Activated naive CD8-positive, alpha-beta T cell (primary cell): ENCODE data around the gene TMEM17.

Experiments used
- H3K27ac Mint-ChIP-seq: one replicate; pipeline ENCODE4 v1.8.0; 2021; ENCODE audit warnings: mixed read lengths
- H3K27me3 Mint-ChIP-seq: one replicate; pipeline ENCODE4 v1.8.0; 2021; ENCODE audit warnings: mixed read lengths
- H3K36me3 Mint-ChIP-seq: one replicate; pipeline ENCODE4 v1.8.0; 2021; ENCODE audit warnings: mixed read lengths
- H3K4me1 Mint-ChIP-seq: one replicate; pipeline ENCODE4 v1.8.0; 2021; ENCODE audit warnings: low read depth, mixed read lengths
- H3K4me3 Mint-ChIP-seq: one replicate; pipeline ENCODE4 v1.8.0; 2021; ENCODE audit warnings: mild to moderate bottlenecking, mixed read lengths
- H3K9me3 Mint-ChIP-seq: one replicate; pipeline ENCODE4 v1.8.0; 2021; ENCODE audit warnings: low read depth, mixed read lengths

Gene TMEM17

DNA sequence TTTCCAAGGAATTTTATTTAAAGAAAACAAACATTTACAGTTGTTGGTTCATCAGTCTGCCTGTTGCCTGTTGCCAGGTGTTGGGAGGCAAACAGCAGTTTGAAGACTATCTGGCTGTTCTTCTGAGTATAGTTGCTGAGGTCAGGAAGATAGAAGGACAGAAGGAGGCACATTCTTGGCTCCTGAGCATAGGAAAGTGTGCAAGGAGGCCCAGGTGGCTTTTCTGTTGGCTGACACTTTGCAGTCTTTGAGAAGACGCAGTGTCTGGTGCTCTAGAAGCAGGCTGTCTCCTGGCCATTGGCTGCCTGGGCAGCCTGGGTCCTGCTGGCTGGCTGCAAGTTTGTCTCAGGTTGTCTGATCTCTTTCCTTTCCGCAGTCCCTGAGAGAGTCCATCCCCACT lies 36.4 kb downstream of the TMEM17 start:
- Mint-ChIP-seq H3K4me1 (no peaks in the 10 kb centered on the region), H3K4me3 (no peak overlapping the region), H3K27ac (no peak overlapping the region), H3K9me3 (no peaks in the 10 kb centered on the region), H3K27me3 (no peaks in the 10 kb centered on the region), H3K36me3 (no peaks in the 10 kb centered on the region)

- Mint-ChIP-seq H3K9me3 (no peaks in the 10 kb centered on the region), H3K27me3 (no peaks in the 10 kb centered on the region), H3K4me1 (no peaks in the 10 kb centered on the region), H3K27ac (no peak overlapping the region), H3K4me3 (no peak overlapping the region), H3K36me3 (no peaks in the 10 kb centered on the region)
These were observed 36.9 kb downstream of the TMEM17 start for GRCh38 chr2:62469114-62469513.

DNA sequence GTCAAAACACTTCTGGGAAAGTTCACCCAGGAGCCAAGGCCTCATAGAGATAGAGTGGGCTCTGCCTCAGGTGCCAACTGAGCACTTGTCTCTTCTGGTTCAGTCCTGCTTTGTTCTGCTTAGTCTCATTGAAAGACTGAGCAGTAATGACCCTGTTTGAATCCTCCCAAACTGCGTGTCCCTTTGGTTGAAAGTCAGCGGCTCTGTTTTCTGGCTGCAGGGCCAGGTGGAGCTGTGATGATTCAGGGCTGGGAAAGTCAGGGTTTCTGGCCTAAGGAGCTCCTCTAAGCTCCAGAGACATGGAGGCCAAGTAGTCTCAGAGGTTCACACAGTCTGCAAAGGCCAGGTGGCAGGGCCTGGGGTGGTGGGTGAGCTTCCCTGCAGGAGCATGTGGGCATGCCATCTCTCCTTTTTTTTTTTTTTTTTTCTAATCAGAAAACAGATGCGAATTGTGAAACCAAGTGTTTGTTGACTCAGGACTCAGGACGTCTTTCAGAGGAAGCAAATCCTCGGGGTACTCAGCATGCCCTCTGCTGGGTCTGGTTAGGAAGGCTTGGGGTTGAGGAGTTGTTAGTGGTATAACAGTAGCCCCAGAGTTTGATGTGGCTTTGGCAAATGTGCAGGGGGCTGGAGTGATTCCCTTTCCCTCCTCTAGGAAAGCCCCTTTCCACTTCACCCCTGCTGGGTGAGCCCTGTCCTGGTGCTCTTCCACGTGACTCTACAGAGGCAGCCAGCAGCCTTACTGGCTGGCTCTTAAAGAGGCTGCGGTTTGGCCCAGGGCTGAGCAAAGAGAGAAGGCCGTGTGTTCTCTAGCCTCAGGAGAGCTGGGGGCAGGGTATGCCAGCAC lies 38.3 kb downstream of the TMEM17 start:
- no peaks in the 10 kb centered on the region for H3K36me3 Mint-ChIP-seq
- H3K27ac Mint-ChIP-seq: no peak overlapping the region
- H3K9me3 Mint-ChIP-seq: no peaks in the 10 kb centered on the region
- no peaks in the 10 kb centered on the region for H3K4me1 Mint-ChIP-seq
- H3K4me3 Mint-ChIP-seq: no peak overlapping the region
- no peaks in the 10 kb centered on the region for H3K27me3 Mint-ChIP-seq

DNA sequence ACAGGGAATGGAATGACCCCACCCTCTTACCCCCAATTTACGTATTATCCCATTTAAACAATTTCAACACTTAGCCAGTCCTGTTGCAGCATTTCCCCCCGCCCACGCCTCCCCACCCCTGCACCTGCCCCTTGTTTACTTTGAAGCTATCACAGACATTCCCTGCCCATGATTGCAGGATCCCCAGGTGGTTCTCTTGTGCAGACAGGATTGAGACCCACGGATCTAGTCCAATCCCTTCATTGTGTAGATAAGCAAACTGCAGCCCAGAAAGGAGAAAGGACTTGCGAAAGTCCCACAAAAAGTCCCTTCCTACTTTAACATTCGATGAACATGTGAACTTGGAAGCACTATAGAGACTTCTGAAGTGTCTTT lies 38.9 kb downstream of the TMEM17 start:
- H3K9me3 Mint-ChIP-seq: no peaks in the 10 kb centered on the region
- H3K4me3 Mint-ChIP-seq: no peak overlapping the region
- H3K4me1 Mint-ChIP-seq: no peaks in the 10 kb centered on the region
- H3K27me3 Mint-ChIP-seq: no peaks in the 10 kb centered on the region
- H3K27ac Mint-ChIP-seq: no peak overlapping the region
- no peaks in the 10 kb centered on the region for H3K36me3 Mint-ChIP-seq

DNA sequence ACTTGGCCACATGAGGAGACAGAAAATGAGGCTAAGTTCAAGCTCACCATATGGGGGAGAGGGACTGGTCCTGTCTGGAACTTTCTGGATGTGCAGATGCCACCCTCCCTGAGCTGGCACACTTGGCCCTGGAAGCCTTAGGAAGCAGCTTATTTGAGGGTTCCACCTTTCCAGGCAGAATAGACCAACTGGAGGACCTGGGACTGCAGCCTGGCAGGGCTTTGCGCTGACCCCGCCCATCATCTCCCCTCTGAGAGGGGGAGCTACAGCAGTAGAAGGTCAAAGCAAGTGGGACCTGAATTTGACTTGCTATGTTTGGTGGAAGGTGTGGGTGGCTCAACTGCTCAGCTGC lies 39.5 kb downstream of the TMEM17 start:
- Mint-ChIP-seq H3K9me3 (no peaks in the 10 kb centered on the region), H3K27ac (no peak overlapping the region), H3K4me3 (no peak overlapping the region), H3K36me3 (no peaks in the 10 kb centered on the region), H3K27me3 (no peaks in the 10 kb centered on the region), H3K4me1 (no peaks in the 10 kb centered on the region)

DNA sequence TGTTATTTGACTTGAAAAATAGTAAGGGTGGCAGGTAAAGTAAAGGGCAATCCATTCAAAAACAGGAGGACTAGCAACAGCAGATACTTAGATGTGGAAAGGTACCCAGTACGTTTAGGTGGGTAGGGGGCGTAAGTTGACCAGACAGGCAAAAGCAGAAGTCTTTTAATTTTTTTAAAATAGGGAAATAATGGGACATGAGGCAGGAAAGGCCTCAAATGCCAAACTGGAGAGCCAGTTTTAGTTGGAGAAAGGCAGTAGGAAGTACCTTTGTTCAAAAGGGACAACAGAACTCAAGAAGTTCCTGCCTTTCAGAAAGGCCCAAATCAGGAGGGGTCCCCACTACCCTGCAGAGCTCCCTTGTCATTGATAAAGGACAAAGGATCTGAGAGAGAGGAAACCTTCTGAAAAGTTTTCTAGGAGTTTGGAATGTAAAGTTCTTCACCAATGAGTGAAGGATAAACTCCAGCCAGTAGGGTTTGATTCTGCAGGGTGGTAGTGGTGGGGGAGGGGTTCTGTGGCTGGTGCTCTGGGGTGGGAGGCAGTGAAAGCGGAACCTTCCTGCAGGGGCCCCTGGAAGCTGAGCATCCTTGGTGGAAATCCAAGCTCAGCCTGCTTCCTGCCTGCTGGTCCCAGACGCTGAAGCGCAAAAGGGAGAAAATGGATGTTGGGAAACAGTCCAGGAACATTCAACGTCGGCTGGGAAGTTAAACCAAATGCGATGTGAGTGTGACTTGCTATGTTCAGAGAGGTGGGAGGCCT lies 40.1 kb downstream of the TMEM17 start:
- no peaks in the 10 kb centered on the region for H3K27me3 Mint-ChIP-seq
- H3K4me1 Mint-ChIP-seq: no peaks in the 10 kb centered on the region
- no peak overlapping the region for H3K4me3 Mint-ChIP-seq
- no peak overlapping the region for H3K27ac Mint-ChIP-seq
- H3K36me3 Mint-ChIP-seq: no peaks in the 10 kb centered on the region
- H3K9me3 Mint-ChIP-seq: no peaks in the 10 kb centered on the region

DNA sequence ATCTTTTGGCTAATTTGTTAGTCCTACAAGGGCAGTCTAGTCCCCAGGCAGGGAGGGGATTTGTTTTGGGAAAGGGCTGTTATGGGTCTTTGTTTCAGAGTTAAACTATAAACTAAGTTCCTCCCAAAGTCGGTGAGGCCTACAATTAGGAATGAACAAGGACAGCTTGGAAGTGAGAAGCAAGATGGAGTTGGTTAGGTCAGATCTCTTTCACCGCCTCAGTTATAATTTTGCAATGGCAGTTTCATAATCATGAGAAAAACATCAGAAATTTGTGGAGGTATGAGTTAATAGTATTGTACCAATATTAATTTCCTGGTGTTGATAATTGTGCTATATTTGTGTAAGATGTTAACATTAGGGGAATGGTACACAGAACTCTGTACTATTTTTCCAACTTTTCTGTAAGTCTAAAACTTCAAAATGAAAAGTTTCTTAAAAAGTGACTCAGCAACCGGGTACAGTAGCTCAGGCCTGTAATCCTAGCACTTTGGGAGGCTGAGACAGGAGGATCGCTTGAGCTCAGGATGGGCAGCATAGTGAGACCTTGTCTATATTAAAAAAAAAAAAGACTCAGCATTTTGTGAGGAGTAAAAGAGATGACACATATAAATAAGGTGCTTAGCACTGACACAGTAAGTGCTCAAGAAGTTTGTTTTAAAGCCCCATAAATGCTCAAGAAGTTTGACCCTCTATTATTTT lies 40.8 kb downstream of the TMEM17 start:
- no peak overlapping the region for H3K4me3 Mint-ChIP-seq
- H3K27ac Mint-ChIP-seq: no peak overlapping the region
- H3K27me3 Mint-ChIP-seq: no peaks in the 10 kb centered on the region
- H3K4me1 Mint-ChIP-seq: no peaks in the 10 kb centered on the region
- no peaks in the 10 kb centered on the region for H3K36me3 Mint-ChIP-seq
- no peaks in the 10 kb centered on the region for H3K9me3 Mint-ChIP-seq

GRCh38 chr2:62464221-62465007 lies 41.6 kb downstream of the TMEM17 start:
- Mint-ChIP-seq H3K4me1 (no peaks in the 10 kb centered on the region), H3K4me3 (no peak overlapping the region), H3K27me3 (no peaks in the 10 kb centered on the region), H3K9me3 (no peaks in the 10 kb centered on the region), H3K27ac (no peak overlapping the region), H3K36me3 (no peaks in the 10 kb centered on the region)

DNA sequence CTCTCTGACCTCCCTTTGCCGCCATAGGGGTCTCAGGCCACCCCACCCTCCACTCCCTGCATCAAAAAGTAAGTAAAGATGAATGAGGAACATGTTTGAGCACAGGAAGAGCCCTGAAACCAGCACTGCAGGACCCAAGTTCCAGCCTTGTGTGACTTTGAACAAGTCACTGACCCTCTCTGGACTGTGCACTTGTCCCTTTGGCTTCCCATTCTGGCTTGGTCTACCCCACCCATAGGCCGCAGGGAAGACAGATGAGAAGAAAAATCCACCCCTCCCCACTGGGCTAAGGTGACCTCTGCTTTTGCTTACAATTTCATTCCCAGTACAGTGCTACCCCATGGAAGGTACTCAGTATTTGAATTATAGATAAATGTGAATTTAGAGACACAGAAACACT lies 43.8 kb downstream of the TMEM17 start:
- no peaks in the 10 kb centered on the region for H3K4me1 Mint-ChIP-seq
- no peaks in the 10 kb centered on the region for H3K36me3 Mint-ChIP-seq
- H3K27ac Mint-ChIP-seq: no peak overlapping the region
- H3K9me3 Mint-ChIP-seq: no peaks in the 10 kb centered on the region
- peaks cover 2% of the 10 kb centered on the region for H3K27me3 Mint-ChIP-seq
- no peak overlapping the region for H3K4me3 Mint-ChIP-seq

- Mint-ChIP-seq H3K36me3 (no peaks in the 10 kb centered on the region), H3K4me3 (no peak overlapping the region), H3K27me3 (peaks cover 2% of the 10 kb centered on the region), H3K9me3 (no peaks in the 10 kb centered on the region), H3K27ac (no peak overlapping the region), H3K4me1 (no peaks in the 10 kb centered on the region)
These were observed 44.3 kb downstream of the TMEM17 start for GRCh38 chr2:62461707-62462106.

GRCh38 chr2:62461017-62461553 lies 44.9 kb downstream of the TMEM17 start:
- Mint-ChIP-seq H3K4me3 (no peak overlapping the region), H3K27ac (no peak overlapping the region), H3K4me1 (no peaks in the 10 kb centered on the region), H3K36me3 (no peaks in the 10 kb centered on the region), H3K27me3 (peaks cover 7% of the 10 kb centered on the region), H3K9me3 (no peaks in the 10 kb centered on the region)

DNA sequence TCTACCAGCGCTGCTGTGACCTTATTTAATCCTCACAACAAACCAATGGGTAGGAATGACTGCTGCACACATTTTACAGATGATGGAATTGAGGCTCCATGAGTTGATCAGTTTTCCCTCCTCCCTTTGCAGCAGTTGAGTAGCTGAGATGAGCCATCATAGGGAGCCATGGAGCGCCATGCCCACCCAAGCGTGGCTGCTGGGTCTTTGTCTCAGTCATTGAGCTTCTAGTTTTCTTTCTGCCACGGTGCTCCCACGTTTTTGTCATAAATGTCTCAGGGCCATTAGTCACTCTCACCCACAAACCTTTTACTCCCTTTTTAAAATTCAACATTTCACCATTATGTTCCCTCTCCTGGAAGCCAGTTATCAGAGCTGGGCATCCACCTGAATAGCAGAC lies 45.8 kb downstream of the TMEM17 start:
- no peaks in the 10 kb centered on the region for H3K4me1 Mint-ChIP-seq
- H3K36me3 Mint-ChIP-seq: no peaks in the 10 kb centered on the region
- no peak overlapping the region for H3K4me3 Mint-ChIP-seq
- peaks cover 7% of the 10 kb centered on the region for H3K27me3 Mint-ChIP-seq
- no peak overlapping the region for H3K27ac Mint-ChIP-seq
- no peaks in the 10 kb centered on the region for H3K9me3 Mint-ChIP-seq

DNA sequence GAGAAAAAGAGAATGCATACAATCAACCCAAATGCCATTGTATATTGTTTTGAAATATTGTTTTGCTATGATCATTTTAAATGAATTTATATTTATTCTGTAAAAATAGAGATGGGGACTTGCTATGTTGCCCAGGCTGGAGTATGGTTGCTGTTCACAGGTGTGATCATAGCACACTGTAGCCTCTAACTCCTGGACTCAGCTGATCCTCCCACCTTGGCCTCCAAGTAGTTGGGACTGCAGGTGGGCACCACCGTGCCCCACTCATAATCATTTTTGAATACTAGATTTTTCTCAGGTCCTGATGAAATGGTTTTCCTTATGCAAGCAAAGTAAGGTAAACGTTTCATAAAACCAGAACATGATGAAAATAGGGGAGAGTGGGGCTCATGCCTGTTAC lies 46.3 kb downstream of the TMEM17 start:
- Mint-ChIP-seq H3K4me1 (no peaks in the 10 kb centered on the region), H3K36me3 (no peaks in the 10 kb centered on the region), H3K27me3 (peaks cover 7% of the 10 kb centered on the region), H3K4me3 (no peak overlapping the region), H3K27ac (no peak overlapping the region), H3K9me3 (no peaks in the 10 kb centered on the region)

DNA sequence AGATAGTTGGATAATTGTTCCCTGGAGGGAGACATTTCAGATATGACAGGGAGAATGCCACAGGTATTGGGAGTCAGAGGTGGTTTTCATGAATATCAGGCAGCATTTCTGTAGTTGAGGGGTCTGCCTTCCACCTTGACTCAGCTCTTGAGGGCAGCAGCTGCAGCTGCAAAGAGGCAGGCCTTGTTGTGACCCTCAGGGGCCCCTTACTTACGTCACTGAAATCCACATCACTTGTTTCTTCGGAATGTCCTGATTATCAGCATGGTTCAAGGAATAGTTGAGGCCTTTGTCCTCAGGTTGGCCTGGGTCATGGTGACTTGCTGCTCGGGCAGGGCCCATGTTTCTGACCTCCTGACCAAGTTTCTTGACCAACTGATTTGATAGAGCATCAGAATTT lies 46.9 kb downstream of the TMEM17 start:
- no peak overlapping the region for H3K27ac Mint-ChIP-seq

More for the DNA sequence above, 46.9 kb downstream of the TMEM17 start:
- no peak overlapping the region for H3K4me3 Mint-ChIP-seq
- H3K27me3 Mint-ChIP-seq: peaks cover 7% of the 10 kb centered on the region
- H3K36me3 Mint-ChIP-seq: no peaks in the 10 kb centered on the region
- H3K9me3 Mint-ChIP-seq: no peaks in the 10 kb centered on the region
- no peaks in the 10 kb centered on the region for H3K4me1 Mint-ChIP-seq
